B cell (primary cell): ENCODE measurements around the gene HMGCL. TPM values are rescaled to one million over a fixed set of nuclear protein-coding genes. Genes with fewer than 3 reads are reported as not detected.
A peak's percentile ranks its signal among the peaks of the same experiment; 100 is the strongest.

Source experiments
- ATAC-seq: fragments of 200-7000 bp; cut with Tn5 transposase; one replicate; pipeline ENCODE4 v1.10.0; 2021; ENCODE audit warnings: low read depth, mild to moderate bottlenecking, moderate number of reproducible peaks, moderate library complexity
- CTCF ChIA-PET: fragments of 350-600 bp; sonication (Branson Sonifier 250); formaldehyde crosslinking; loops from one replicate; lab custom pipeline; 2021; ENCODE audit warnings: antibody characterized with exemption, inconsistent platforms; lab: Charles Lee
- POLR2A ChIA-PET: fragments of 350-600 bp; sonication (Branson Sonifier 250); formaldehyde crosslinking; loops from one replicate; lab custom pipeline; 2021; ENCODE audit warnings: antibody characterized with exemption; lab: Charles Lee
- DNase-seq: peaks from one replicate; pipeline ENCODE4 v3.0.0; 2013
- H2AFZ ChIP-seq: 2 replicates; pipeline ENCODE4 v1.6.1; 2012; ENCODE audit warnings: mild to moderate bottlenecking, low read depth, low read length; ENCODE audit not compliant: insufficient read depth, poor library complexity, severe bottlenecking
- H3K27ac ChIP-seq, 2 donors: 1 replicate in 1 of 2; 2 replicates in 1 of 2; pipeline ENCODE4 v1.5.1; 2012 to 2013; ENCODE audit warnings: low read length in 2 of 2, mild to moderate bottlenecking in 2 of 2, moderate library complexity in 1 of 2
- H3K27me3 ChIP-seq, 4 experiments: fragments of 200-600 bp in 1 of 4; sonication (generic) in 1 of 4; replicated peaks in 1 of 4; 1 replicate in 2 of 4; 2 replicates in 2 of 4; pipeline versions ENCODE4 v1.6.1 to v1.7.0; 2013 to 2016; ENCODE audit warnings: low read length in 3 of 4, mild to moderate bottlenecking in 2 of 4, mixed read lengths in 1 of 4, moderate library complexity in 1 of 4; ENCODE audit not compliant: insufficient read depth in 4 of 4, control insufficient read depth in 3 of 4; ENCODE audit errors: control extremely low read depth in 1 of 4
- H3K36me3 ChIP-seq, 2 experiments: replicated peaks in 1 of 2; 1 replicate in 1 of 2; 2 replicates in 1 of 2; pipeline versions ENCODE4 v1.6.1 to v1.7.1; 2013; ENCODE audit warnings: low read length in 1 of 2; ENCODE audit not compliant: insufficient read depth in 2 of 2, control insufficient read depth in 1 of 2; ENCODE audit errors: control extremely low read depth in 1 of 2, extremely low read depth in 1 of 2
- H3K4me1 ChIP-seq, 2 donors: fragments of 200-600 bp in 1 of 2; sonication (generic) in 1 of 2; 1 replicate in 1 of 2; 2 replicates in 1 of 2; pipeline versions ENCODE4 v1.5.1 to v1.6.1; 2013 to 2017; ENCODE audit warnings: low read length in 2 of 2; ENCODE audit not compliant: control insufficient read depth in 2 of 2, insufficient read depth in 2 of 2
- H3K4me2 ChIP-seq: replicated peaks from 2 replicates; pipeline ENCODE3; 2012; ENCODE audit warnings: mild to moderate bottlenecking, low read depth, low read length; ENCODE audit not compliant: poor library complexity, severe bottlenecking
- H3K4me3 ChIP-seq, 5 experiments: fragments of 200-600 bp in 1 of 5; sonication (generic) in 1 of 5; 1 replicate in 3 of 5; 2 replicates in 2 of 5; pipeline versions ENCODE4 v1.5.1 to v1.7.0; 2011 to 2016; ENCODE audit warnings: low read length in 4 of 5, mild to moderate bottlenecking in 4 of 5, low read depth in 2 of 5, control low read depth in 1 of 5, moderate library complexity in 1 of 5; ENCODE audit not compliant: insufficient read depth in 1 of 5; ENCODE audit errors: control extremely low read depth in 1 of 5, extremely low read depth in 1 of 5
- H3K79me2 ChIP-seq: fragments of 200-600 bp; sonication (generic); one replicate; pipeline ENCODE4 v1.6.0; 2016; ENCODE audit warnings: low read length; ENCODE audit not compliant: control insufficient read depth, insufficient read depth
- H3K9ac ChIP-seq: fragments of 200-600 bp; sonication (generic); 2 replicates; pipeline ENCODE4 v1.6.1; 2017; ENCODE audit warnings: mild to moderate bottlenecking, low read length, moderate library complexity
- H3K9me3 ChIP-seq, 3 donors: one replicate each; pipeline versions ENCODE4 v1.6.1 to v1.7.1; 2013; ENCODE audit warnings: low read length in 2 of 3; ENCODE audit not compliant: control insufficient read depth in 2 of 3, insufficient read depth in 1 of 3; ENCODE audit errors: control extremely low read depth in 1 of 3
- H4K20me1 ChIP-seq: 2 replicates; pipeline ENCODE4 v1.6.0; 2012; ENCODE audit warnings: mild to moderate bottlenecking, low read length; ENCODE audit not compliant: insufficient read depth, control insufficient read depth, poor library complexity, severe bottlenecking
- H3K27ac Mint-ChIP-seq: one replicate; pipeline ENCODE4 v1.8.0; 2021; ENCODE audit warnings: mixed read lengths
- H3K27me3 Mint-ChIP-seq: one replicate; pipeline ENCODE4 v1.8.0; 2021; ENCODE audit warnings: mixed read lengths
- H3K4me1 Mint-ChIP-seq: one replicate; pipeline ENCODE4 v1.8.0; 2021; ENCODE audit warnings: mixed read lengths
- H3K4me3 Mint-ChIP-seq: one replicate; pipeline ENCODE4 v1.8.0; 2021; ENCODE audit warnings: mixed read lengths
- H3K9me3 Mint-ChIP-seq: one replicate; pipeline ENCODE4 v1.8.0; 2022; ENCODE audit warnings: mixed read lengths; ENCODE audit not compliant: insufficient read depth
- EZH2 ChIP-seq: IDR thresholded peaks from 2 replicates; pipeline ENCODE4 v1.6.1; 2012; ENCODE audit warnings: borderline replicate concordance, low read depth, mild to moderate bottlenecking, moderate library complexity, low read length; ENCODE audit not compliant: insufficient read depth, poor library complexity, severe bottlenecking
- WGBS: methylation state at CpG from one replicate; pipeline ENCODE4 v1.1.5; 2013; ENCODE audit warnings: missing lambda C conversion rate; ENCODE audit not compliant: insufficient coverage; 5-methylcytosine and 5-hydroxymethylcytosine counted together
- intact Hi-C: fragments of 100-400 bp; cut with micrococcal nuclease; formaldehyde crosslinking; loops from one replicate; pipeline ENCODE4 v1.10.0; 2022
- polyA plus RNA-seq: library from polyadenylated mRNA; depleted of rRNA; stranded (reverse); fragments of >200 nt; gene quantifications from 2 replicates; pipeline ENCODE4 v1.2.3, GENCODE V29; 2012
- total RNA-seq, 2 donors: library from RNA; stranded (reverse); fragments of 120-200 nt in 1 of 2; gene quantifications; 1 replicate in 1 of 2; 2 replicates in 1 of 2; pipeline versions ENCODE4 v1.2.3 to v1.2.4, GENCODE V29; 2013 to 2022
- TF ChIP-seq, protein P1 (sequence below): fragments of 200-600 bp; IDR thresholded peaks from one replicate; pipeline ENCODE4 v1.8.0; 2022; ENCODE audit warnings: antibody characterized with exemption, mild to moderate bottlenecking

Gene HMGCL
- total and polyA plus RNA-seq, 2 donors (not counting 1 experiment from before 2014, with no cell fraction given), result 18.5 to 35.9 TPM

DNA sequence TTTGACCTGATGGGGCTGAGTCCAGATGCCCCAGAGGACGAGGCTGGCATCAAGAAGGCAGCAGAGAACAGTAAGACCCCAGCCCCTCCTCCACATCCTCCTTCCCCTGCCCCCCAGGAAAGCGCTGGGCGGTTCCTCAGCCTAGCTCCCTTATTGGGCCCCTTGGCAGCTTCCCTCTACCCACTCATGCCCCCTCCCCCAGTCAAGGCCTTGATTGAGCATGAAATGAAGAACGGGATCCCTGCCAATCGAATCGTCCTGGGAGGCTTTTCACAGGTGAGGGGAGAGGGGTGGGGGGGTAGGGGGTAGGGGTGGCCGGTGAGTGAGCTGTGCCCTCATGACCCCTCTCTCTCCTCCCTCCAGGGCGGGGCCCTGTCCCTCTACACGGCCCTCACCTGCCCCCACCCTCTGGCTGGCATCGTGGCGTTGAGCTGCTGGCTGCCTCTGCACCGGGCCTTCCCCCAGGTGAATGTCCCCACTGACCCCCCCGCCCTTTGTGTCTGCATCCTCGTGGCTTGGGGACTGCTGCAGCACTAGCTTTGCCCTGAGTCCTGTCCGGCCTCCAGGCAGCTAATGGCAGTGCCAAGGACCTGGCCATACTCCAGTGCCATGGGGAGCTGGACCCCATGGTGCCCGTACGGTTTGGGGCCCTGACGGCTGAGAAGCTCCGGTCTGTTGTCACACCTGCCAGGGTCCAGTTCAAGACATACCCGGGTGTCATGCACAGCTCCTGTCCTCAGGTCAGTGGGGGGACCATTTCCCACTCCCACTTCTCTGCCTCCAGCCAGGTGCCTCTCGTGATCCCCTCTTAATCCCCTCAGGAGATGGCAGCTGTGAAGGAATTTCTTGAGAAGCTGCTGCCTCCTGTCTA is 31.1 kb downstream of the HMGCL start:
- ATAC-seq (no peak), DNase-seq (no peak)
- Histone ChIP-seq H3K9me3 (no peaks in the 10 kb centered on the region), H2AFZ (no peak overlapping the region), H3K79me2 (peaks cover 19% of the 10 kb centered on the region), H3K4me2 (no peak overlapping the region), H3K27ac (peak overlapping the region in 1 of 2 donors; percentile 26), H3K4me1 (peaks cover 11 to 22% of the 10 kb centered on the region in 2 donors), H3K4me3 (no peak overlapping the region), H3K36me3 (peaks cover 0 to 21% of the 10 kb centered on the region in 2 experiments), H4K20me1 (no peaks in the 10 kb centered on the region), H3K9ac (no peak overlapping the region), H3K27me3 (no peaks in the 10 kb centered on the region)
- Mint-ChIP-seq H3K9me3 (no peaks in the 10 kb centered on the region), H3K27me3 (no peaks in the 10 kb centered on the region), H3K27ac (peak overlapping the region; percentile 6), H3K4me3 (peak overlapping the region; percentile 16), H3K4me1 (peaks cover 23% of the 10 kb centered on the region)
- no peak for TF ChIP-seq EZH2
- TF ChIP-seq, protein P1, sequence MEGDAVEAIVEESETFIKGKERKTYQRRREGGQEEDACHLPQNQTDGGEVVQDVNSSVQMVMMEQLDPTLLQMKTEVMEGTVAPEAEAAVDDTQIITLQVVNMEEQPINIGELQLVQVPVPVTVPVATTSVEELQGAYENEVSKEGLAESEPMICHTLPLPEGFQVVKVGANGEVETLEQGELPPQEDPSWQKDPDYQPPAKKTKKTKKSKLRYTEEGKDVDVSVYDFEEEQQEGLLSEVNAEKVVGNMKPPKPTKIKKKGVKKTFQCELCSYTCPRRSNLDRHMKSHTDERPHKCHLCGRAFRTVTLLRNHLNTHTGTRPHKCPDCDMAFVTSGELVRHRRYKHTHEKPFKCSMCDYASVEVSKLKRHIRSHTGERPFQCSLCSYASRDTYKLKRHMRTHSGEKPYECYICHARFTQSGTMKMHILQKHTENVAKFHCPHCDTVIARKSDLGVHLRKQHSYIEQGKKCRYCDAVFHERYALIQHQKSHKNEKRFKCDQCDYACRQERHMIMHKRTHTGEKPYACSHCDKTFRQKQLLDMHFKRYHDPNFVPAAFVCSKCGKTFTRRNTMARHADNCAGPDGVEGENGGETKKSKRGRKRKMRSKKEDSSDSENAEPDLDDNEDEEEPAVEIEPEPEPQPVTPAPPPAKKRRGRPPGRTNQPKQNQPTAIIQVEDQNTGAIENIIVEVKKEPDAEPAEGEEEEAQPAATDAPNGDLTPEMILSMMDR, result no peak
- 93% methylated on average over 15 of the region's 21 CpGs for WGBS
- intact Hi-C loops, result no loop called here
- ChIA-PET POLR2A (interaction anchor here (0.6 to 0.7 kb wide), 2 partner anchors 264 to 926 kb away, joined by 4 to 9 read pairs; no protein-coding TSS in a partner anchor), CTCF (interaction anchor here (0.8 to 1.5 kb wide), 2 partner anchors 17 to 123 kb away, joined by 3 to 5 read pairs; no protein-coding TSS in a partner anchor)
